Activated CD4-positive, alpha-beta memory T cell treated with anti-CD3 and anti-CD28 coated beads for 36 hours (primary cell): ENCODE data around the gene COQ8B. TPM values are rescaled to one million over a fixed set of nuclear protein-coding genes. Genes with fewer than 3 reads are reported as not detected.

Experiments used
- total RNA-seq, 2 experiments: library from RNA; stranded (reverse); gene quantifications; one replicate each; pipeline ENCODE4 v1.2.3, GENCODE V29; 2021

Gene COQ8B
- total RNA-seq, 2 experiments from 2014 or later, result 31.7 to 36.3 TPM

Other genes starting within 250 kb of the COQ8B start
- gene SPTBN4, start 249.9 kb downstream of the COQ8B start, total RNA-seq, result 1 to 10 TPM in 1 of 2 experiments, under 1 TPM in 1; 0.53 to 1.2 TPM
- gene SHKBP1, start 140.0 kb downstream of the COQ8B start, total RNA-seq, result 100 to 1,000 TPM; 112 to 126 TPM
- 100 to 1,000 TPM; 178 to 182 TPM for gene LTBP4, start 115.5 kb downstream of the COQ8B start, total RNA-seq
- 10 to 100 TPM; 14.0 to 14.8 TPM for gene NUMBL, start 26.2 kb downstream of the COQ8B start, total RNA-seq
- 1 to 10 TPM; 6.4 TPM for gene ITPKC, start 226 bp upstream of the COQ8B start, total RNA-seq
- gene ACTMAP, start 33.6 kb upstream of the COQ8B start, total RNA-seq, result 10 to 100 TPM; 14.1 to 15.8 TPM
- 100 to 1,000 TPM; 241 to 253 TPM for gene SNRPA, start 34.3 kb upstream of the COQ8B start, total RNA-seq
- gene MIA, start 58.6 kb upstream of the COQ8B start, total RNA-seq, result under 1 TPM in 1 of 2 experiments, not detected in 1; 1.00 TPM
- 10 to 100 TPM; 38.0 to 41.7 TPM for gene RAB4B, start 61.4 kb upstream of the COQ8B start, total RNA-seq
- gene EGLN2, start 82.3 kb upstream of the COQ8B start, total RNA-seq, result 10 to 100 TPM; 89.1 to 90.3 TPM
- gene CYP2A6, start 133.6 kb upstream of the COQ8B start, total RNA-seq, result not detected
- gene CYP2A7, start 165.3 kb upstream of the COQ8B start, total RNA-seq, result not detected